Measurements from ENCODE around the gene EMC7. TPM values are rescaled to one million over a fixed set of nuclear protein-coding genes. Genes with fewer than 3 reads are reported as not detected.

Gene EMC7
- total RNA-seq, 1 experiment from 2014 or later = 55.6 TPM

- H3K4me1 Mint-ChIP-seq = no peaks in the 10 kb centered on the region
- peak overlapping the region; percentile 7 for H3K9ac ChIP-seq (ENCODE audit: extremely low read depth, insufficient read length, low read length)
- H3K79me1 ChIP-seq (ENCODE audit: insufficient read depth, low read depth, low read length, poor library complexity, severe bottlenecking) = no peaks in the 10 kb centered on the region
- H3K4me3 Mint-ChIP-seq = no peak overlapping the region
- no peaks in the 10 kb centered on the region for H3K4me1 ChIP-seq (ENCODE audit: insufficient read depth, low read length)
- no peak overlapping the region for H2BK20ac ChIP-seq (ENCODE audit: low read depth, low read length, poor library complexity, severe bottlenecking)
- no peaks in the 10 kb centered on the region for H3K23me2 ChIP-seq (ENCODE audit: insufficient read length, low read depth, low read length, poor library complexity, severe bottlenecking)
- no peak overlapping the region for H3K27ac ChIP-seq (ENCODE audit: insufficient read length, low read depth, low read length)
- H2BK15ac ChIP-seq (ENCODE audit: low read depth, low read length) = no peak overlapping the region
- peak overlapping the region in 1 of 3 experiments; percentile 66; a peak in 1 of 7 replicates for H3K27ac Mint-ChIP-seq
- H2AK5ac ChIP-seq (ENCODE audit: insufficient read length, low read length) = no peak overlapping the region
- TF ChIP-seq, protein P1, sequence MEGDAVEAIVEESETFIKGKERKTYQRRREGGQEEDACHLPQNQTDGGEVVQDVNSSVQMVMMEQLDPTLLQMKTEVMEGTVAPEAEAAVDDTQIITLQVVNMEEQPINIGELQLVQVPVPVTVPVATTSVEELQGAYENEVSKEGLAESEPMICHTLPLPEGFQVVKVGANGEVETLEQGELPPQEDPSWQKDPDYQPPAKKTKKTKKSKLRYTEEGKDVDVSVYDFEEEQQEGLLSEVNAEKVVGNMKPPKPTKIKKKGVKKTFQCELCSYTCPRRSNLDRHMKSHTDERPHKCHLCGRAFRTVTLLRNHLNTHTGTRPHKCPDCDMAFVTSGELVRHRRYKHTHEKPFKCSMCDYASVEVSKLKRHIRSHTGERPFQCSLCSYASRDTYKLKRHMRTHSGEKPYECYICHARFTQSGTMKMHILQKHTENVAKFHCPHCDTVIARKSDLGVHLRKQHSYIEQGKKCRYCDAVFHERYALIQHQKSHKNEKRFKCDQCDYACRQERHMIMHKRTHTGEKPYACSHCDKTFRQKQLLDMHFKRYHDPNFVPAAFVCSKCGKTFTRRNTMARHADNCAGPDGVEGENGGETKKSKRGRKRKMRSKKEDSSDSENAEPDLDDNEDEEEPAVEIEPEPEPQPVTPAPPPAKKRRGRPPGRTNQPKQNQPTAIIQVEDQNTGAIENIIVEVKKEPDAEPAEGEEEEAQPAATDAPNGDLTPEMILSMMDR (conservative IDR thresholded peaks at IDR 0.05) = no peak
- H3K9me3 ChIP-seq (ENCODE audit: control insufficient read depth, low read depth, low read length) = no peaks in the 10 kb centered on the region
- H2BK12ac ChIP-seq (ENCODE audit: insufficient read length, low read depth, low read length) = no peak overlapping the region
- peaks cover 2 to 41% (median 31%) of the 10 kb centered on the region in 3 experiments; a peak in 6 of 7 replicates for H3K36me3 Mint-ChIP-seq (ENCODE audit: insufficient read depth in 1 of 3, low read depth in 3 of 3)
- H3K9me3 Mint-ChIP-seq = no peaks in the 10 kb centered on the region
- no peaks in the 10 kb centered on the region for H3K27me3 Mint-ChIP-seq (ENCODE audit: low read depth)
- no peaks in the 10 kb centered on the region for H3K79me2 ChIP-seq (ENCODE audit: insufficient read depth, low read length)
- no CpG with 5 or more reads among the region's 2 CpGs for WGBS (ENCODE audit: extremely low coverage, insufficient read length, low lambda C conversion rate)
- H2AFZ ChIP-seq (ENCODE audit: low read length) = no peak overlapping the region
- no peak overlapping the region for H4K5ac ChIP-seq (ENCODE audit: insufficient read length, low read depth, low read length)
- no peaks in the 10 kb centered on the region for H4K20me1 ChIP-seq (ENCODE audit: control insufficient read depth, insufficient read depth, insufficient read length)
- H3K4me2 ChIP-seq (ENCODE audit: insufficient read depth, insufficient read length, low read length) = no peak overlapping the region
- no peak overlapping the region for H3K4ac ChIP-seq (ENCODE audit: low read depth, low read length)
- H3K56ac ChIP-seq (ENCODE audit: insufficient read length, low read depth, low read length) = no peak overlapping the region
- H3K14ac ChIP-seq (ENCODE audit: insufficient read depth, low read length) = no peak overlapping the region
- no peak overlapping the region for H4K8ac ChIP-seq (replicated peaks; ENCODE audit: insufficient read length, low read depth, low read length)
- no peak overlapping the region for H3K23ac ChIP-seq (ENCODE audit: insufficient read length, low read depth, low read length)
- H2BK5ac ChIP-seq (ENCODE audit: insufficient read length, low read length) = no peak overlapping the region
- H3T11ph ChIP-seq (ENCODE audit: low read length) = no peak overlapping the region
- H2BK120ac ChIP-seq (ENCODE audit: low read depth, low read length, poor library complexity, severe bottlenecking) = no peak overlapping the region
- no peaks in the 10 kb centered on the region for H3K27me3 ChIP-seq (ENCODE audit: insufficient read depth, low read length)
- no peak overlapping the region for H3K18ac ChIP-seq (ENCODE audit: insufficient read length, low read depth, low read length)
- no peak for DNase-seq
- H4K91ac ChIP-seq (ENCODE audit: insufficient read length, low read depth, low read length) = no peak overlapping the region
Observed at GRCh38 chr15:34085746-34086145, 15.9 kb downstream of the EMC7 start.

All from H9 (cell line).